HG03039 (cell line): Measurements from ENCODE around the gene CILP.

ENCODE experiments used
- ATAC-seq: cut with Tn5 transposase; IDR thresholded peaks from one replicate; pipeline ENCODE4 v1.9.1; 2021; ENCODE audit warnings: mild to moderate bottlenecking, moderate library complexity; ENCODE audit not compliant: unreplicated experiment

Gene CILP

GRCh38 chr15:65223996-65224395, 12.7 kb upstream of the CILP start:
- ATAC-seq, result no peak

DNA sequence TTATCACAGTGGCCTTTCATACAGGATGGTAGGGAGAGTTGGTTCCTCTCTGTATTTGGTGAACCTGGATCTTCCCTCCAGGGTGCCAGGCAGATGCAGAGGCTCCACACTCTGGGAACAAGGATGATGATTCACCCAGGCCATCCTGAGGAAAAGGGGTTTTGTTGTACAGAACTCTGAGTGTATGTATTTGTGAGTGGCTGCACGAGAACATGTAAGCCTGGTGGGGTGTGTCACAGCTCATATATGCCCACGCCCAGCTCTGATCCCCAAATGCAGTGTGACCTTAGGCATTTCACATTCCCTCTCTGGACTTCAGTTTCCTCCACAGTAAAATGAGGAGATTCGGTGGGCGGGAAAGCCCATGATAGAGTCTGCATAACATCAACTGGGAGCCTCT, 11.6 kb upstream of the CILP start:
- no peak for ATAC-seq

- ATAC-seq, result no peak
These were observed 10.4 kb upstream of the CILP start for GRCh38 chr15:65221697-65222096.

GRCh38 chr15:65219137-65219536, 7.9 kb upstream of the CILP start:
- no peak for ATAC-seq

- ATAC-seq, result no peak
These were observed 6.5 kb upstream of the CILP start for GRCh38 chr15:65217526-65218482.

DNA sequence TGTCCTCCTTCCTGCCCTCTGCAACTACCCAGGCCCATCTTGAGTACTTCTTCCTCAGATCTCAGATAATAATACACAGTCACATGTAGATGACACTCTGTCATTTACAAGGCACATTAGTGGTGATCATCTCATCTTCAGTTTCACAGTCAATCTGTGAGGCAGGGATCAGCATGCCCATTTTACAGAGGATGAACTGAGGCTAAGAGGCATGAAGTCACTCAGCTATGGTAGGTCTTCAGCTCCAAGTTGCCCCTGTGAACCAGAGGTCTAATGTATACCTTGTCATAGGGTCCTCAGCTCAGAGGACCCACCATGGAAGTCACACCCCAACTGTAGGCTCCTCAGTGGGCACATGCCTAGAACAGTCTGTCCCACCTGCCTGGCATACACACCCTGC, 4.2 kb upstream of the CILP start:
- no peak for ATAC-seq

- ATAC-seq, result no peak
These were observed 2.7 kb upstream of the CILP start for GRCh38 chr15:65214010-65214409.

DNA sequence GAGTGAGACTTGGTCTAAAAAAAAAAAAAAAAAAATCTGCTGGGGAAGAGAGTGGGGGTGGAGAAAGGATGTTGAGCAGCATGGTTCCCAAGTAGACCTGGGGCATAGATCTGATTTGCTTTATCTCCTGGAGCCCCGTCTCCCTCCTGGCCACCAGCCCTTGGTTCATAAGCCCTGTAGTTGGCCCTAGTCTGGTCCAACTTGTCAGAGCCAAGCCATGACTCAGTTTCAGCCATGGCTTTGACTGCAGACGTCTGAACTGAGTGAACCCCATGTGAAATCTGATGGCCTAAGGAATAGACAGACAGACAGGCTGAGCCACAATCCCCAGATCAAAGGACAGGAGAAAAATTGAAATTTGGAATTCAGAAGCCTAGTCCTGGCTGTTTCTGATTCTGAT, 2.0 kb upstream of the CILP start:
- no peak for ATAC-seq

GRCh38 chr15:65212097-65212496, 824 bp upstream of the CILP start:
- ATAC-seq, result no peak

GRCh38 chr15:65211482-65211982, 259 bp upstream of the CILP start:
- no peak for ATAC-seq

- no peak for ATAC-seq
These were observed 1.3 kb downstream of the CILP start for GRCh38 chr15:65209701-65210643.

GRCh38 chr15:65208647-65209046, 2.6 kb downstream of the CILP start:
- no peak for ATAC-seq

DNA sequence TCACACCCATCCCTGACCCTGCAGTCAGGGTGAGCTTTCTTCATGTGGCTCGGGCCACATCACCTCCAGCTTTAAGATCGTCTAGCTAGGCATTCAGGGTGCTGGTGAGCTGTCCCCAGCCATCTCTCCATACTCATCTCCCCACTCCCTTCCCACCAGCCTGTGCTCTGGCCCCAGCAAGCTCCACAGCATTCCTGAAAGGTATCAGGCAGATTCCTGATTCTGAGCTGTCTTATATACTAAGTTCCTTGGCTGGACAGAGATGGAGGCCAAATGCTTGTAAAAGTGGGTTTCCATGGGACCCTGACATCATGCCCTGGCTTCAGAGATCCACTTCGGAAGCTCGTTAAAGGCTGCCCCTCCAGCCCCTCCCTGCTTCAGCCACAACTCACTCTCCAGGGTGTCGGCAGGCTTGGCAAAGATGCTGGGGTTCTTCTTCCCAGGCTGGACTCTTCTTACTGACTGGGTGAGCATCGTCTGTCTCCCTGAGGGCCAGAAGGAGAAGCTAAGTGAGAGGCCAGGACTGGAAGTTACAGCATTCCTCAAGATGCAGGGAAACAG, 3.9 kb downstream of the CILP start:
- ATAC-seq, result no peak

DNA sequence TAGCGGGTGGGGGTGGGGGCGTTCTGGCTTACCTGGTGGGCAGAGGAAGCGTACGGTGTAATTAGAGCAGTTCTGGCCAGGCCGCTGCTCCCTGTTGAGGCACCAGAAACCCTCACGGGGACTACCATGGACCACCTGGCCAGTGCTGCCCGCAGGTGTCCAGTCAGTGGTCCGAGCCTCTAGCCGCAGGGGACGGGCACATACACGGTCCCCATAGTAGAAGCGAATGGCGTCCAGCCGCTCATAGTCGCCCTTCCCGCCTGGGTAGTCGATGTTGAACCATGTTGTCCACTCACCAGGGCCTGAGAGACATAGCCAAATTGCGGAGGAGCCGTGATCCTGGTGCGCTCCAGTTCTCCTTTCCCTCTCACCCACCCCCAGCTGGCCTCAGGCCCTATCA, 4.5 kb downstream of the CILP start:
- ATAC-seq, result no peak

DNA sequence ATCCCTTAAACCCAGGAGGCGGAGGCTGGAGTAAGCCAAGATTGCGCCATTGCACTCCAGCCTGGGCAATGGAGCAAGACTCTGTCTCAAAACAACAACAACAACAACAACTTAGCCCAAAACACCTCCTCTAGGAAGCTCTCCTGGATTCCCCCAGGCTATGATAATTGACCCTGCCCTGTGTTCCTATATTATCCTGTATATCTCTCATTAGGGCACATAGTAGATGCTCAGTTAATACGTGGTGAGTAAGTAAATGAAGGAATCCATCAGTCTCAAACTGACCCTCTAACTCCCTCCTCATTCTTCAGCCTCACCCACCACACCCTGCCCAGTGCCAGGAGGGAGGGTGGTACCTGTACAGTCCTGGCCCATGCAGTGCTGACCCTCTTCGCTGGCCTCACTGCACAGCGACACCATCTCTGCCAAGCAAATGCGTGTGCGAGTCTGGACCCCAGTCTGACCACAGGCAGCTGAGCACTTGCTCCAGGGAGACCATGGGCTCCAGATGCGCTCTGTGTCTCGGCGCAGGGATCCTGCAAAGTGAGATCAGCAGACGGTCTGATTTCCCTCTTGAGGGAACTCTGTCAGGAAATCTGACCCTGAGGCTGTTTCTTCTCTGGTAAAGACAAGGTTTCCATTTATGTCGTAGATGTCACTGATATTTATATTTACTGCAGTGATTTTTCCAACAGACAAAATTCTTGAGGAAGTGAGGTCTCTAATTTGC, 6.2 kb downstream of the CILP start:
- no peak for ATAC-seq

DNA sequence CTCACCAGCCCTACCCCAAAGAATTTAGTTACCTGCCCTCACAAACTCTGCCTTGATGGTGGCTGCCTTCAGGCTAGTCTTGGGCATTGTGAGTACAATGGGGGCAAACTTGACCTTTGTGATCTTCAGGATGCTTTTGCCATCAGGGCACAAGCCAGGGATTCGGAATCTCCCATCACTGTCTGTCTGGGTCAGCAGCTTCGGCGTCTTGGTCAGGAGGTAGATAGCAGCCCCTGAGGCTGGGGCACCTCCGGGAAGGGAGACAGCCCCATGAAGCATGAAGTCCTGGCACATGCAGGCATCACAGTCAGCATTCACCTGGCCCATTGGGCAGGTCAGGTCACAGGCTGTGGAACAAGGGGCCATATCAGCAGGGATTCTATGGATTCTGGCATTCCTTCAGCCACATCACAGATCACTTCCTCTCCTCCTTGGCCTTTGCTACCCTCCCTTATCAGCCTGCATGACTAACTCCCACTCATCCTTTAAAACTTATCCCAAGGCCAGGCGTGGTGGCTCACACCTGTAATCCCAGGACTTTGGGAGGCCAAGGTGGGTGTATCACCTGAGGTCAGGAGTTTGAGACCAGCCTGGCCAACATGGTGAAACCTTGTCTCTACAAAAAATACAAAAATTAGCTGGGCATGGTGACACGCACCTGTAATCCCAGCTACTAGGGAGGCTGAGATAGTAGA, 6.9 kb downstream of the CILP start:
- ATAC-seq, result no peak

DNA sequence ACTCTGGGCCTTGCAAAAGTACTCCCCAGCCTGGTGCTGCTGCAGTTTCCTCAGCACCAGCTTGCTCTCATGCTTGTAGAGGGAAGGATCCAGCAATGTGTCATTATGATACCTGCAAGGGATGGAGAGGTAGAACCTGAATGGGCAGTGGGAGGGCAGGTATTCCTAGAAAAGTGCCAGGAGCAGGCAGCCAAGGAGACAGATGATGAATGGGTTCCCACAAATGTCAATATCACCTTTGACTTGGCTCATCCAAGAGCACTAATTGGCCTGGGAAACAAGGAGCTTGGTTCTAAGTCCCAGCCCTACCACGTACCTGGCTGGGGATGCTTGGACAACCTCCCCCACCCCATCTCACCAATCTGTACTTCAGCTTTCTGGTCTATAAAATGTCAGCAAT, 9.4 kb downstream of the CILP start:
- ATAC-seq, result no peak

GRCh38 chr15:65198571-65198970, 12.7 kb downstream of the CILP start:
- no peak for ATAC-seq

DNA sequence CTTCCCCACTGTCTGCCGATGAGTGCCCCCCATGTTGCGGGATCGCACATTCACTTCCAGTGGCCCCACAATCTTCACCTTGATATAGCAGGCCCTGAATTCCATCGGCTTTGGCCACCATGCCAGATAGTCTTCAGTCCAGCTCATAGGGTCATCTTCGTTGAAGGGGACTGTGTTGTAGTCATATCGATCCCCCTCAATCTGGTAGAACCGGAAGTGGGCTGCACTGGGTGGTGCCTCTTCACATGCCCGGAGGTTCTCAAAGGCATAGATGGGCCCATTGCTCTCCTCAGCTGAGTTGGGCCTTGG, 14.0 kb downstream of the CILP start:
- ATAC-seq, result no peak
